T1000 (cell line): ENCODE data around the gene HS3ST3B1.

Experiments
- DNase-seq: peaks from one replicate; lab custom pipeline; 2025; ENCODE audit warnings: mixed read lengths; lab: John Stamatoyannopoulos, UW

The HS3ST3B1 gene

DNA sequence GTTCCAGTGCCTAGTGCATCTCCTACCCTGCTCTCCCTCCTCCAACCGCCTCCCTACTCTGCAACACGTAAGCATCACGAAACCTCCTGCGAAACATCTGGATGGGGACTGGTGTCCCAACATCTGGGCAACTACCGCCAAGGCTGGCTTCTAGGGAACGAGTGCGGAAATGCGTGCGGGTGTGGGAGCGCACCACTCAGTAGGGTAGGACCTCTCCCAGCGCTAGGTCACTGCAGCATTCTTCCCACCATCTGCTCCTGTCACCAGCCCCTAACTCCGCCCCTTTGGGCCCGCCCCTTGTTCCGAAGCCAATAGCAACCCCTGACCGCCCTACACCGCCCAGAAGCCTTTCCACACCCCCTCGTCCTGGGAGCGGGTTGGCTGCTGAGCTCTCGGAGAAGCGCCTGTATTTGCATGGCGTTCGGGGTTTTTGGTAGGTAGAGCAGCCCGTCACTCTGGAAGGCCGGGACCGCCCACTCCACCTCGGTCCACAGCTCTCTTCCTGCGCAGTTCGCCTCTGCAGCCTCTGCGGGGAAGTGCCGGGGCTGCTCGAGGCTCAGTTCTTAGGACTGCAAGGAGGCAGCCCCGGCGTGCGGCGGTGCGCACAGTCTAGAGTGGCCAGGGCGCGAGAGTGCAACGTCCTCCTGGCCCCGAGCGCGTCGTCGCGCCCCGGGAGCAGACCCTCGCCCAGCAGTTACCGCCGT, at the start of gene HS3ST3B1:
Gene HS3ST3B1 (plus strand): TSS at position 507 of the 704 bp plus-strand sequence. CDS start 438 bp downstream, outside the sequence.
- peak; percentile 99 for DNase-seq

DNA sequence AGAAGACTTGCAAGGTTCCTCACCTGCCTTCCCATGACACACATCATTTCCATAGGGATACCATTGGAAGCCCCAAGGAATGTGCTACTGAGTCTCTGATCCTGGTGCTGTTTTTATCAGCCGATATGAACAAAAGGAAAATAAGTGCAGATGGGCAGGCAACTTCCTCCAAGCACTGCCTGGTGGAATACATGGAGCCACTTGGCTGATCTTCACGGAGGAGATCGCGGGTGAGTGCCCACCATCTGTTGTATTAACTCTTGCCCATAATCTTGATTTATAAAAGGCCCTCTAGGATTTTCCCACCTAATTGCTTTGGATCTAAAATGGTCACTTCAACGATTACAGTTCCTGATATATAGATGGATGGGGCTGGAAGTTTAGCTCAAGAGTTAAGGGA, 39.5 kb upstream of the HS3ST3B1 start:
- DNase-seq = no peak

DNA sequence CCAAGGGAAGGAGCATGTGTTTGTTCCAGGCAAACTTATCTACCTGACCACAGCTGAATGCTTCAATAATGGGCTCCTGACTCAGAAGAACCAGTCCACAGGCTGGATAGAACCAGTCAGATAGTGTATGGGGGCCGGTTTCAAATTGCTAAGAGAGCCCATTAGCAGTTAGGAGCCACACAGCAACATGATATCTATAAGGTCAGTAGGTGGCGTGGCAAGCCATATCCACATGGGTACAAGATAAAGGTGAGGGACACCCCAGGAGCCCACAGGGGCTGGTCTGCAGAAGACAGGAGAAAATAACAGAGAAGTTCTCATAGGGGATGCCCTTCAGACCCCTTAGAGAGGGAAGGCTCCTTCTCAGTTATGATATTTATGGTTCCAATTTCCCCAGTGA, 32.6 kb upstream of the HS3ST3B1 start:
- no peak for DNase-seq

DNA sequence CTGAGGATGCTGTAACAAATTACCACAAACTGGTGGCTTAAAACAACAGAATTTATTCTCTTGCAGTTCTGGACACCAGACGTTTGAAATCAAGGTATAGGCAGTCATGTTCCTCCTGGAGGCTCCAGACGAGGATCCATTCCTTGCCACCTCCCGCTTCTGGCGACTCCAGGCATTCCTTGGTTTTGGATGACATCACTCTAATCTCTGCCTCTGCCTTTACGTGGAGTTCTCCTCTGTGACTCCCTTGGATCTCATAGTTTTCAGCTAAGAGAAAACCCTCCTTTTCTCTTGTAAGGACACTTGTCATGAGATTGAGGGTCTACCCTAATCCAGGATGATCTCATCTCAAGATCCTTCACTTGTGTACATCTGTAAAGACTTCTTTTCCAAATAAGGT, 31.4 kb upstream of the HS3ST3B1 start:
- no peak for DNase-seq

DNA sequence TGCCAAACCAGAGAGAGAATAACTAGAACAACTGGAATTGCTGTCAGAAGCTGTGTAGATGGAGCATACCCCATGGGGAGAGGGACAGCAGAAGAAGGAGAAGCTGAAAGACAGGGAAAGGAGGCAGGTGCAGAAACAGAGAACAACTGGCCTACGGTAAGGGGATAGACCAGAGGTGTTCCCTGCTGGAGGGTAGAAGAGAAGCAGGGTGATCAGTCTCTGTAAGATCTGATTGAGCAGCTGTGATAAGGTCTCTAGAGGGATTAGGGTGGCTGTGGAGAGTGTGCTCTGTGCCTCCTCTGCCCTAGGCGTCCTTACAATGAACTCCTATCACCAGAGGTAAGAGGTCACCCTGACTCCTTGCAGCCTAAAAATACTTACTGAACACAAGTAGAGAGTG, 30.4 kb upstream of the HS3ST3B1 start:
- DNase-seq = no peak

DNA sequence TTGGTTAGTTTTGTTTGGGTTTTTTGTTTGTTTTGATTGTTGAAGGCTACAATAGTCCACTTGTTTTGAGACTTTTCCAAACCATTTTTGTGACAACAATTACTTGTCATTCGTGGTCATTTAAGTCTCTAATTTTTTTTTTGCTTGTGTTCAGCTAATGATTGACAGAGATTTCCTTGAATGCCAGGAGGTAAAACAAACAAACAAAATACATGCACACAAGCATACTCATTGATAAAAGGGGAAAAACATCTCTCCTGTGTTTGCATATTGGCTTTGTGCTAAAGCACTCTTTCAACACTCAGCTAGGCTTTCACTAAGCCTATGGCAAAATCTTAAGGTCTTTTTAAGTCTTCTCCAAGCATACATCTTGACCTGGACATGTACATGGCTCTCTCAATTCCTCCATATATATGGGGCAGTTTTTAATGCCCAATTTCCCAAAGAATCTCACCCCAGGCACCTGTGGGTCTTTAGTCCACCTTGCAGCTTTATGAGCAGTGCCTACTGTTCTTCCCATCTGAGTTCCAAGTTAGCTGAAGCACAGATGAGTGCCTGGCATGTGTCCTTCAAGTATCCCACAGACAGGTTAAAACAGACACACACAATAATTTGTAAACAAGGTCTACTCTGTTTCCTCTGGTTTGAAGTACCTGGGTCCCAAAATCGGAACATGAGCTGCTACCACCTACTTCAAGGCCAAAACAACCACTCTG, 24.2 kb upstream of the HS3ST3B1 start:
- DNase-seq = no peak

DNA sequence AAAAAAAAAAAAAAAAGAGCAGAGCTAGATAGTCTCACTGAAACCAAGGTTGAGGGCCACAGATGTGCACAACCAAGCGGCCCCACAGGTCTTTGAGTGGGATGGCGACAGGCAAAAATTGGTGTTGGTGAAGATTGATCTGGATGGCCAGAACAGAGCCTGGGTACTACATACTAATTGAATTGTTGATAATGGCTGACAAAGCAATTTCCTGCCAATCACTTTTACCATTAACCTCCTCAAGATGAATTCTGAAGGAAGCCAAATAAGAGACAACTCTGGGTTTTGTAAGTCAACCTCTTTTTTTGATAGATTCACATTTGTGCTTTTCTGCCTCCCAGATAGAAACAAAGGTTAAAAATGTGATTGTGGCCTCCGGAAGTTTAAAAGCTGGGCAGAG, 19.4 kb upstream of the HS3ST3B1 start:
- no peak for DNase-seq

DNA sequence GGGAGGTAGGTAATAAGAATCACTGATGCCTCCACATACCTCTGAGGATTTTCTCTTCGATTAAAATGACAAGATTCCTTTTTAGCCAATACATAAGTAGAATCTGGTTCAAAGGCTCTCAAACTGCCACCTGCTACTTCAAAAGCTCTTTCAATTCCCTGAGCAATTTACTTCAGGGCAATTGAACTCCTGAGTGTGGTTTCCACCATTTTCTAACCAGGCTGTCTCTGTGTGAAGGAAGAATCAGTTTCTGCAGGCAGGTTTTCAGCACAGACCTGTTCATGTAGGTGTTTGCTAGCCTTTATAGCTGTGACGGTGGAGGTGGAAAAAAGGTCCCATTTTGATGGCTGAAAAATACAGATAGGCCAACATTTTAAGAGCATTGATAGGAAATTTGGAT, 18.2 kb upstream of the HS3ST3B1 start:
- DNase-seq = no peak

DNA sequence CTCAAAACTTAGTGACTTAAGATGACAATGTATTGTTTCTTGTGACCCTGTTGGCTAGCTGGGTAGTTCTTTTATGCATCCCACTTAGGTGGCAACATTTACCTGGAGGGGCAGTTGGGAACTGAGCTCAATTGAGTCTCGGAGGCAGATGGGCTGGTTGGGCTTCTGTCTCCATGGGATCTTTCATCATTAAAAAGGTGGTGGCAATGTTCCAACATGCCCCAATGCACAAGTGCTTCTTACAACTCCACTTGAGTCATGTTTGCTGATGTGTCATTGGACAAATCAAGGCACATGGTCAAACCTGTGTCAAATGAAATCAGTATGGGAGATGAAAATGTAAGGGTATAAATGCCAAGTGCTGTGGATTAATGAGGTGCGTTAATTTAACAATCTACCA, 11.7 kb upstream of the HS3ST3B1 start:
- DNase-seq = no peak

DNA sequence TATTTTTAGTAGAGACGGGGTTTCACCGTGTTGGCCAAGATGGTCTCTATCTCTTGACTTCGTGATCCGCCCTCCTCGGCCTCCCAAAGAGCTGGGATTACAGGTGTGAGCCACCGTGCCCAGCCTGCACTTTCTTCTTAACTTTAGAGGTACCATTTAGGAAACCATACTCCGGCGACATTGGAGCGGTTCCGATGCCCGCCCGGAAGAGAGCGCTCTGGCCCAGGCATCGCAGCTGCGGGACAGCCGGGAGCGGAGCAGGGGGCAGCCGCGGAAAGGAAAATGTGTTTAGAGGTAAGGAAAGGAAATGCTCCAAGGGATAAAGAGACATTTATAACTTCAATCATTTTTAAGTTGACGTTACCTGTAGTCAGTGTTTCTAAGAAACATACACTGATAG, 6.0 kb upstream of the HS3ST3B1 start:
- DNase-seq = no peak

DNA sequence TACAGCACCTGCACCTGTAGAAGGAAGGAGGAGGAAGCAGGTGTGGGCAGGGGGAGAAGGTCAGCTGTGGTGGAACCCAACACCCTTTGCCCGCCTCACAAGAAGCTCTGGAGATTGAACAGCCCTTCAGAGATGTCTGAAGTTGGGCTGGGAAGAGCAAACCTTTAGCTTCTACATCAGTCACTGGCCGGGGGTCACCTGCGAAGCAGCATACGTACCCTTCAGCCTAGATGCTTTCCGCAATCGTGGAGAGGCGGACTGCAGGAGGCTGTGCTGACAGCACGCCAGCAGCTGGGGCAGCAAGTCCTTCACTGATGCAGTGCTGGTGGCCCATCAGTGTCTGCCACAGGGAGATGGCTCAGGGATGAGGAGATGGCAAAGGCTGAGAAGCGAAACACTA, 5.2 kb upstream of the HS3ST3B1 start:
- no peak for DNase-seq

DNA sequence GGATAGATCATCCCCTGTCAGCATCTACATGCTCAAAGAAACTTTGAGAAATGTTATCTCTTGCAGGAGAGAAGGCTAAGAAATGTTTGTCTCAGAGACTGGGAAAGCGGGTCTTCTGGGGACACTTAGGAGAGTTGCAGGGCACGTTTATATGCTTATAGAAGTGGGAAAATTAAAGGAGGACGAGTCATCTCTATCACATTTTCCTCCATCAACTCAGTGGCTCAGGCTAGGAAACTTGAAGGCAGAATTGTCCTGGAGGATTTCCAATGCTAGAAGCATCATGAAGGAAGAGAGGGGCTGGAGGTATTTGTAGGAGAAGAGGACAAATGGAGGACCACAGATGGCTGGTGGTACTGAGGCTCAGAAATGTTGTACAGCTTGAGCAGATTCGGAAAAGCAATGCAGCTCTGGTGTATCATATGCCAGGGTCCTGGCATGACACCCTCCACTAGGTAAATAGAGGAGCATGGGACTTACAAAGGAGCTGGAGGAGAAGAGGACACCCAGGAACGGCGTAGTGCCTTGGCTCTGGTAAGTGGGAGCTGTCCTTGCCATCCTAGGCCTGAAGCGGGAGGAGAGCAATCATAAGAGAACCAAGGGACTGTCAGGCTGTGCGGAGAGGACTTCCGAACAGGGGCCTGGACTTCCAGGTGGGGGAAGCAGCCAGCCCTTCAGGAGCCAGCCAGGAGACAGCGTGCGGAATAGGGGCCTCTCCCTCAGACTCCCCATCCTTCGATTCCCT, 4.5 kb upstream of the HS3ST3B1 start:
- DNase-seq = no peak

DNA sequence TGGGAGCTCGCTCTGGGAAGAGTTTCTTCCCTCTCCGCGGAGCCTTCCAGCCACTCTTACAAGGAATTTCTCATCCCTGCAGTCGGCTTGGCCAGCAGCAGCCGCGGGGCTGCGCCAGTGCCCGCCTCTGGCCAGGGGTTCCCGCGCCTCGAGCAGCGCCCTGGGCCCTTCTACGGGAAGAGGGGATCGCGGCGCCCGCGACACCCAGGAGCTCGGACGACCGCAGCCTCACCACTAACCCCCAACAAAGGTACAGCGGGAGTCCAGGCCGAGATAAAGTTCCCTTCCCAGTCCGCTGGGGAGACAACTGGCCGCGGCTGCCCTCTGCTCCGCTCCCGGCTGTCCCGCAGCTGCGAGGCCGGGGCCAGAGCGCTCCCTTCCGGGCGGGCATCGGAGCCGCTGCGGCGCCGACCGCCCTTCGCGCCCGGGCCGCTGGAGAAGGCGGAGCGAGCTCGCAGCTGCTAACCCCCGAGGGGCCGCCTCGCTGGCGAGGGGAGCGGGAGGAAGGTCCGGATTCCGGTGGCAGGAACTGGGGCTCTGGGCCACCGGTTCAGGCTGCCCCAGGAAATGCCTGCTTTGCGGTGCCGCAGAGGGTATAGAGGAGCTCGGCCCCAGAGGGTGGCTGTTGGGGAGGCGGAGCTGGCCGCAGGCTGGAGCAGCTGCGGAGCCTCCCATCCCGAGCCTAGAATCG, 3.6 kb upstream of the HS3ST3B1 start:
- DNase-seq = peak; percentile 62

DNA sequence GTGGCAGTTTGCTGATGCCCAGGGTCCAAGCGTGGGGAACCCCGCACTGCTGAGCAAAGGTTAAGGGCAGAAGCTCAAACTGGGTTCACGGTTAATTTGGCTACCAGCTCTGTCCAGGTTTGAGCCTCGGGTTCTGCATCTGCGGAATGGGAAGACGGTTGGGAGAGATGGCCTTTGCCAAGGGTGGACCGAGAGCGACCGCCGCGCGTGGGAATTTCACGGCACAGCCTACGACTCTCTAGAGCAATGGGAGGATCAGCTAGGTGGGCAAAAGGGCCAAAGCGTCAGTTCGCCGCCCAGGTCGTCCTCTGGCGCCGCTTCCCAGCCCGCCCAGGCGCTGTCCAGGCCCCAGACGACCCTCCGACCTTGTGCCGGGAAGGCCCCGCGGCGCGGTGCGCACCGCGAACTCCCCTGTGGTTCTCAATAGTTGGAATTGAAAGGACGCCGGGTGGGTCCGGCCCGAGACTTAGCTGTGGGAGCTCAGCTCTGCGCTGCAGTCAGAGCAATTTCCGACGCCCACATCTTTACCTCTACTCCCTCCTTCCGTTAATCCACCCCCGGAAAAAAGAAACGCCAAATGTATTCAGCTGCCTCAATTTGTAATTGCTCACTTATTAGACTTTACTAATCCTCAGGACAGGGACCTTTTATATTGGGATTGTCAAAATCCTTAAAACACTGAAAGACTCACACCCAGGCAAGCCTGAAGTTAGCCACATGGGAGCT, 2.5 kb upstream of the HS3ST3B1 start:
- no peak for DNase-seq

DNA sequence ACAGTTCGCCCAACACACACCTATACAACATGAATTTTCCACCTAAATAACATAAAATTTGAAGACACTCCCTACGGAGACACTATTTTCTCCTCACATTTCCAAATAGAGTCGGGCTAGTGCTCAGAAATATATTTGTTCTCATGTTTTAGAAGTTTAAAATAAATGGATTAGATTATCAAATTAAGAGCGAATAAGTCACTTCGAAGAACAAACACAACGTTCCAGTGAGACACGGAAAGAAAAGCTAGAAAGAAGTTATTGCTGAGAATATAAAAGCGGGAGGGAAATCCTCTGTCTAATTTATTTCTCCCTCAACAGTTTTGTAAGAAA, 2.0 kb upstream of the HS3ST3B1 start:
- no peak for DNase-seq

DNA sequence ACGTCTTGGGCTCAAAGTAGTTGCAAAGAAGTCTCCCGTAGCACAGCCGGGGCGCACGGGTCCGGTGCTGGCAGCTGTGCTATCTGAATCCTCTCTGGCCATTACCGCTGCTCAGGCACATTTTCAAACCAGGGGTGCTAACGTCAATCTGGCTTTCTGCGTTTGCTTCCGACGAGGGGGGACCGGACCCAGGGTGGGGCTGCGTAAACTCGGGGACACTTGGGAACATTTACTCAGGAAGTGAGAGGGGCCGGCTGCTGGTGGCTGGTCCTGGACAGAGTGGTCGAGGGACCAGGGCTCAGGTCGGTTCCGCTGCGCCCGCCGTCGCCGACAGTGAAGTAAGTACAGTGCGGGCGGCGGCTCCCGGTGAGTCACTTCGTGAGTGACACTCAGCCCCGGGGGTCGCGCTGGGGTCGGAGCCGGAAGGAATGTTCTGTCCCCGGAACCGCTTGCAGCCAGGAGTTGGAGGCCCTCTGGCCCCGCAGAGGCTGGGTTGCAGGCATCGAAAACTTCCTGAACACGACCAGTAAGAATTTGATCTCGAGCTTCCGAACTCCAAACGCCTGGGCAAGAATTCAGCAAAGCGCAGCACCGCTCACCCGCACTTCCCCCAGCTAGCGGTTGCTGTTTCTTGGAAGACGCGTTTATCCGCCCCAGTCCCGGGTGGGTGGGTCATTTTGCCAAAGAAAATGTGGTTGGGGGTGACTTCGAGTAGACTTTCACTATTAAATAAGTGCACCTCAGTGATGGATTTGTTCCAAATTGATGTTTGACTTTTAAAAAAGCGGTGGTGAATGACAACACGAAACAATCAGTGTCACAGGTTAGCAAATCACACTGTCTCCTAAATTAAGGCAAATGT, 1.4 kb upstream of the HS3ST3B1 start:
- no peak for DNase-seq

DNA sequence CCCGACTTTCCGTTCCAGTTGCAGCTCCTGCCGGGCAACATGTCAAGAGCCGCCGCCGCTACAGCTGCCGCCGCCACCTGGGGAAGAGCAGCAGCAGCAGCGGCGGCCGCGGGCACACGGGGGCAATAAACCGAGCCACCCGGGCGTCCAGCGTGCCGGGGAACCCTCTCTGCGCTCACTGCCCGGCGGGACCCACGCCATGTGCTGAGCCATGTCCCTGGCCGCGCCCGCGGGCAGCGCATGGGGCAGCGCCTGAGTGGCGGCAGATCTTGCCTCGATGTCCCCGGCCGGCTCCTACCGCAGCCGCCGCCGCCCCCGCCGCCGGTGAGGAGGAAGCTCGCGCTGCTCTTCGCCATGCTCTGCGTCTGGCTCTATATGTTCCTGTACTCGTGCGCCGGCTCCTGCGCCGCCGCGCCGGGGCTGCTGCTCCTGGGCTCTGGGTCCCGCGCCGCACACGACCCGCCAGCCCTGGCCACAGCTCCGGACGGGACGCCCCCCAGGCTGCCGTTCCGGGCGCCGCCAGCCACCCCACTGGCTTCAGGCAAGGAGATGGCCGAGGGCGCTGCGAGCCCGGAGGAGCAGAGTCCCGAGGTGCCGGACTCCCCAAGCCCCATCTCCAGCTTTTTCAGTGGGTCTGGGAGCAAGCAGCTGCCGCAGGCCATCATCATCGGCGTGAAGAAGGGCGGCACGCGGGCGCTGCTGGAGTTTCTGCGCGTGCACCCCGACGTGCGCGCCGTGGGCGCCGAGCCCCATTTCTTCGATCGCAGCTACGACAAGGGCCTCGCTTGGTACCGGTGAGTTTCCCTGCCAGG, 604 bp downstream of the HS3ST3B1 start:
- peak; percentile 32 for DNase-seq

DNA sequence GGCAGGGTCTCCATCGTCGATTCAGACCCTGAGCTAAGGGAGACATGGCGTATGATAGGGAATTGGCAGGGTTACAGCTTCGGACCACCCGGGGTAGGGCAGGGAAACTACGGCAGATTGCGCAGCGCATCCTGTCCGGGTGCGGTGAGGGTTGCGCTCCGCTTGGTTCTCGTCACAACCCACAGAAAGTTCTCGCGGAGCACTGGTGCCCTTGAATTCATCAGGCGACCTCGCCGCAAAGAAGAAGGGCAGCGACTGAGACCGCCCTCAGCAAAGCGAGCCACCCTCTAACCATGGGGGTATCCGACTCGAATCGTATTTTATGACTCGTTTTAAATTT, 1.2 kb downstream of the HS3ST3B1 start:
- no peak for DNase-seq

DNA sequence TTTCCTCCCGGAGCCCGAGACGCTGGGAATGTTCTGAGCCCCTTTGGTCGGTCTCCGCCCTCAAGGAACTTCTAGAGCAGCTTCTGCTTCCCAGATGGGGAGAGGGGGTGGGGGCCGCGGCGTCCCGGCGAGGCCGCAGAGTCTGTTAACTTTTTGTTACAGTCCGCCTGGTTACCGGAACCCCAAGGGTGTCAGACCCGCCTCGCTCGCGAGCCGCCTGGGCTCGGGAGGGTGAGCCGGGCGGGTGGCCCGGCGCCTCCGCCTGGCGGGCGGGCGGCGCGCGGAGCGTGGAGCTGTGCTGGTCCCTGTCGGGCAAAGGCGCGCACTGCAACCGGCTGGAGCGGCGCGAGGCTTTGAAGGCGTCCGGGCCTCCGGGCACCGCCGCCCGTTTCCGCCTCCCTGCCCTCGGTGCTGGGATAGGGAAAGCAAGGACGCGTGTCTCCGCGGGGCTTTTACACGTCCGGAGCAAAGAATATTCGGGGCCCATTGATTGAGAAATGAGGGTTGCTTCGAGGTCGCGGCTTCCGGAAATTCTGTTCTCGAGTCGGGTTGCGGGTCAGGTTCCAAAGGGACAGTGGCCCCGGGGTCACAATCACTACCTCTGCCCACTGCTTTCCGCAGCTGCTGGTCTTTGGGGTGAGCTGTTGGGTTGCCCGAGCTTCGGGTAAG, 1.7 kb downstream of the HS3ST3B1 start:
- DNase-seq = peak; percentile 80
